B cell (primary cell): ENCODE measurements around the gene GBP4.

Experiments used
- EZH2 ChIP-seq: IDR thresholded peaks from 2 replicates; pipeline ENCODE4 v1.6.1; 2012; ENCODE audit warnings: borderline replicate concordance, low read depth, mild to moderate bottlenecking, moderate library complexity, low read length; ENCODE audit not compliant: insufficient read depth, poor library complexity, severe bottlenecking
- TF ChIP-seq, protein P1 (sequence below): fragments of 200-600 bp; IDR thresholded peaks from one replicate; pipeline ENCODE4 v1.8.0; 2022; ENCODE audit warnings: antibody characterized with exemption, mild to moderate bottlenecking

DNA sequence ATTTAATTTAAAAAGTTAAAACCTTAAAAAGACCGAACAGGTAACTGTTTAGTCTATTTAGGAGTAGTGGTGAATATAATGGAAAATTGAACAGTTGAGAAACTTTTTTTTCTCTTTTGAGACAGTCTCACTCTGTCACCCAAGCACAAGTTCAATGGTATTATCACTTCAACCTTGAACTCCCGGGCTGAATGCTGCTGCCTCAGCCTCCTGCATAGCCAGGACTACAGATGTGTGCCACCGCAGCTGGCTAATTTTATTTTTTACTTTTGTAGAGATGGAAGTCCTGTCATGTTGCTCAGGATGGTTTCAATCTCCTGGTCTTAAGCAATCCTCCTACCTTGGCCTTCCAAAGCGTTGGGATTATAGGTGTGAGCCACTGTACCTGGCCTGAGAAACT is 56.6 kb downstream of the GBP4 start:
- TF ChIP-seq, protein P1, sequence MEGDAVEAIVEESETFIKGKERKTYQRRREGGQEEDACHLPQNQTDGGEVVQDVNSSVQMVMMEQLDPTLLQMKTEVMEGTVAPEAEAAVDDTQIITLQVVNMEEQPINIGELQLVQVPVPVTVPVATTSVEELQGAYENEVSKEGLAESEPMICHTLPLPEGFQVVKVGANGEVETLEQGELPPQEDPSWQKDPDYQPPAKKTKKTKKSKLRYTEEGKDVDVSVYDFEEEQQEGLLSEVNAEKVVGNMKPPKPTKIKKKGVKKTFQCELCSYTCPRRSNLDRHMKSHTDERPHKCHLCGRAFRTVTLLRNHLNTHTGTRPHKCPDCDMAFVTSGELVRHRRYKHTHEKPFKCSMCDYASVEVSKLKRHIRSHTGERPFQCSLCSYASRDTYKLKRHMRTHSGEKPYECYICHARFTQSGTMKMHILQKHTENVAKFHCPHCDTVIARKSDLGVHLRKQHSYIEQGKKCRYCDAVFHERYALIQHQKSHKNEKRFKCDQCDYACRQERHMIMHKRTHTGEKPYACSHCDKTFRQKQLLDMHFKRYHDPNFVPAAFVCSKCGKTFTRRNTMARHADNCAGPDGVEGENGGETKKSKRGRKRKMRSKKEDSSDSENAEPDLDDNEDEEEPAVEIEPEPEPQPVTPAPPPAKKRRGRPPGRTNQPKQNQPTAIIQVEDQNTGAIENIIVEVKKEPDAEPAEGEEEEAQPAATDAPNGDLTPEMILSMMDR = no peak
- no peak for TF ChIP-seq EZH2
